Small intestine (tissue), 7 donors: ENCODE data around the gene PDE8A. TPM values are rescaled to one million over a fixed set of nuclear protein-coding genes. Genes with fewer than 3 reads are reported as not detected.

Experiments used
- DNase-seq, 2 donors: peaks; one replicate each; pipeline versions ENCODE4 v3.0.0 to v3.0.0-alpha.2; 2013
- FAIRE-seq: peaks from 2 replicates; lab custom pipeline; 2012; peaks lifted over from hg19 to GRCh38; lab: Jason Lieb, UNC
- H3K27ac ChIP-seq, 3 donors: one replicate each; pipeline ENCODE4 v1.5.1; 2013; ENCODE audit warnings: low read length in 2 of 3, mild to moderate bottlenecking in 2 of 3, control low read depth in 1 of 3, inconsistent platforms in 1 of 3, low read depth in 1 of 3, moderate library complexity in 1 of 3
- H3K27me3 ChIP-seq, 3 donors: one replicate each; pipeline ENCODE4 v1.6.1; 2013; ENCODE audit warnings: low read length in 3 of 3, inconsistent platforms in 1 of 3; ENCODE audit not compliant: control insufficient read depth in 3 of 3, insufficient read depth in 3 of 3
- H3K36me3 ChIP-seq, 3 donors: one replicate each; pipeline ENCODE4 v1.6.1; 2013; ENCODE audit warnings: low read length in 3 of 3, inconsistent platforms in 1 of 3, low read depth in 1 of 3, mild to moderate bottlenecking in 1 of 3, moderate library complexity in 1 of 3; ENCODE audit not compliant: control insufficient read depth in 3 of 3, insufficient read depth in 2 of 3
- H3K4me1 ChIP-seq, 3 donors: one replicate each; pipeline ENCODE4 v1.6.1; 2013; ENCODE audit warnings: low read length in 2 of 3, inconsistent platforms in 1 of 3, low read depth in 1 of 3, mild to moderate bottlenecking in 1 of 3, moderate library complexity in 1 of 3; ENCODE audit not compliant: control insufficient read depth in 3 of 3, insufficient read depth in 2 of 3
- H3K4me3 ChIP-seq, 3 donors: one replicate each; pipeline ENCODE4 v1.5.1; 2013; ENCODE audit warnings: low read length in 3 of 3, control low read depth in 1 of 3, inconsistent platforms in 1 of 3, low read depth in 1 of 3, mild to moderate bottlenecking in 1 of 3, moderate library complexity in 1 of 3
- H3K9me3 ChIP-seq, 2 donors: one replicate each; pipeline ENCODE4 v1.6.1; 2013; ENCODE audit warnings: low read depth in 1 of 2, low read length in 1 of 2; ENCODE audit not compliant: control insufficient read depth in 2 of 2, insufficient read depth in 1 of 2
- WGBS, 3 donors: extraction: QIAGEN DNeasy Blood & Tissue Kit; methylation state at CpG; one replicate each; pipeline ENCODE4 v1.1.7; 2013; 5-methylcytosine and 5-hydroxymethylcytosine counted together
- polyA plus RNA-seq, 4 donors: library from polyadenylated mRNA; stranded (reverse) in 3 of 4; unstranded in 1 of 4; fragments of 200-250 nt in 3 of 4; fragments of 120-200 nt in 1 of 4; gene quantifications; one replicate each; pipeline versions ENCODE4 v1.2.1 to v1.2.3, GENCODE V29; 2013
- donor health status: healthy with polysubstance abuse.
- donor health status: control.
- donor health status: control.
- donor health status: Bipolar disorder and iron deficiency.
- donor health status: healthy.

The PDE8A gene
- polyA plus RNA-seq, 4 donors = 18.4 to 62.0 (median 26.8) TPM

DNA sequence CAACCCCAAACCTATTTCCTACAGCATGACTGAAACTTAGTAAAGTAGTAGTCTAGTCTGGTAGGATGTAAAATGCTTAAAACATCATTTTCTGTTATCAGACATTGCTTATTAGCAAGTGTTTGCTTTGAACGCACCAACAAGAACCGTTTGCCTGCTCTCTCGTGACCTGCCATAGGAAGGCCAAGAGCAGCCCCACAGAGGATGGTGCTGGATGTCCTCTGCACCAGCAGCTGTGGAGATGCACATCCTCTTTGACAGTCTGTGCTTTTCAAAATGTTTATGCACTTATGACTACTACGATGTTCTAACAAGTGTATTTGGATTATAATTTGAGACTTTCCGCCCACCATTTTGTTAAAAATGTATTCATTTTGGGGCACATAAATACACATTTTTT lies 59.6 kb downstream of the PDE8A start:
- Histone ChIP-seq H3K4me3 (no peak overlapping the region), H3K27ac (no peak overlapping the region), H3K9me3 (no peaks in the 10 kb centered on the region), H3K4me1 (peaks cover 0 to 2% (median 0%) of the 10 kb centered on the region in 3 donors), H3K27me3 (no peaks in the 10 kb centered on the region), H3K36me3 (no peaks in the 10 kb centered on the region)
- DNase-seq (no peak), FAIRE-seq (no peak)
- 68 to 80% (median 72%) methylated on average over 5 of the region's 5 CpGs for WGBS, 3 donors

DNA sequence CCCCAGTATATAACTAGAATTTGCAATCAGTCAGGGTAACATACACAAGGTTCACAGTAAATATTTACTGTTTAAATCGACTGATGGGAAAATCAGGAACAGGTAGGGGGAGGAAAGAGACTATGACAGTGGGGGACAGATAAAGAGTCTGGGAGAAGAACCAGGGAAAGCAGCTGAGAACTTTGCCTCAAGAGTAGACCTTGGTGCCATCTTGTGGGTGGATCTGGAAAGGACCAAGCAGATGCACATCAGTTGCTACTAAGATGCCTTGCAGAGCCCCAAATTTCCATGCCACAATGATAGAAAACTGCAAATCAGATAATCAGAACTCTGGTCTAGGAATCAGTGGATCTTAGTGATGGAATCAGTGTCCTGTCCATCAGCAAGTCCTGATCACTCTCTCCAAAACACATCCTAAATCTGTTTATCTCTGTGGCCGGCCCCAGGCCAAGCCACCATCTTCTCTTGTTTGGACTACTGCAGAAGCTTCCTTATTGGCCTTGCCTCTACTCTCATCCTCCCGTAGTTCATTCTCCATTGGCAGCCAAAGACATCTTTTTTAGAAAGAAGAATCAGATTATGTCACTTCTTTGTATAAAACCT lies 62.7 kb downstream of the PDE8A start:
- no peak overlapping the region for H3K27ac ChIP-seq
- no peaks in the 10 kb centered on the region for H3K27me3 ChIP-seq
- H3K4me1 ChIP-seq = peaks cover 0 to 6% (median 6%) of the 10 kb centered on the region in 3 donors
- H3K36me3 ChIP-seq = no peaks in the 10 kb centered on the region
- 51 to 57% (median 52%) methylated on average over 3 of the region's 3 CpGs for WGBS, 3 donors
- no peaks in the 10 kb centered on the region for H3K9me3 ChIP-seq
- DNase-seq (peak; percentile 63 to 75), FAIRE-seq (no peak)
- H3K4me3 ChIP-seq = no peak overlapping the region

DNA sequence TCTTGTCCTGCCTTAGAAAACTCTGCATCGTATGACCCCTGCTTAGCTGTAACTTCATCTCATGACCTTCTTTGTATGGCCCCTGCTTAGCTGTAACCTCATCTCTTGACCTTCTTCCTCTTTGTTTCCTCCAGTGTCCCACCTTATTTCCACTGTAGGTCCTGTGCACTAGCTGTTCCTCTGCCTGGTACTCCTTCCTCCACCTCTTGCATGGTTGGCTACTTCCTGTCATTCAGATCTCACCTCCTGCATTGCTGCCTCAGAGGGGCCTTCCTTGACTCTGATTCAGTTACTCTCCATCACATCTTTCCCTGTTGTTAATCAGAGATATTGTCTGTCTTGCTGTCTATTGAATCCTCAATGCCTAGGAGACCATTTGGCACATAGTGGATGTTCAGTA lies 63.2 kb downstream of the PDE8A start:
- Histone ChIP-seq H3K4me3 (no peak overlapping the region), H3K36me3 (peaks cover 0 to 2% (median 0%) of the 10 kb centered on the region in 3 donors), H3K27me3 (no peaks in the 10 kb centered on the region), H3K9me3 (peaks cover 0 to 2% of the 10 kb centered on the region in 2 donors), H3K27ac (no peak overlapping the region), H3K4me1 (peaks cover 0 to 6% (median 6%) of the 10 kb centered on the region in 3 donors)
- FAIRE-seq = no peak
- DNase-seq = no peak
- 43 to 85% (median 79%) methylated on average over 1 of the region's 1 CpG for WGBS, 3 donors

DNA sequence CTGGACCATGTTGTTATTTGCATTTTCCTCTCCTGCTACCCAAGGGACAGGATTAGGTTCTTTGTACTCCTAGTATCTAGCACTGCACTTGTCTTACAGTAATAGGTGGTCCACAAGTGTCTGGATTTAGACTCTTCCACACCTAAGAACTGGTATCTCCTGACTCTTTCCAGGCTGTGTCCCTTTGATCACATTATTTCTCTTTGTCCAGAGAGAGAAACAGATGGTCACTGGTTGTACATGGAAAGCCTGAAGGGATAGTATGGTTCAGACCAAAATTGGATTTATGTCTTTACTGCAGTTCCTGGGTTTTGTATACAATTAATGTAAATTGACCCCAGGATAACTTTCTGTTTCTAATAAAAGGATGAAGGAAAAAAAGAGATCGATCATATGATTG lies 64.0 kb downstream of the PDE8A start:
- Histone ChIP-seq H3K9me3 (peaks cover 0 to 2% of the 10 kb centered on the region in 2 donors), H3K4me1 (peaks cover 0 to 6% (median 6%) of the 10 kb centered on the region in 3 donors), H3K27me3 (no peaks in the 10 kb centered on the region), H3K4me3 (no peak overlapping the region), H3K36me3 (peaks cover 0 to 2% (median 0%) of the 10 kb centered on the region in 3 donors), H3K27ac (no peak overlapping the region)
- no peak for FAIRE-seq
- 33 to 57% (median 45%) methylated on average over 1 of the region's 1 CpG for WGBS, 3 donors
- DNase-seq = no peak

DNA sequence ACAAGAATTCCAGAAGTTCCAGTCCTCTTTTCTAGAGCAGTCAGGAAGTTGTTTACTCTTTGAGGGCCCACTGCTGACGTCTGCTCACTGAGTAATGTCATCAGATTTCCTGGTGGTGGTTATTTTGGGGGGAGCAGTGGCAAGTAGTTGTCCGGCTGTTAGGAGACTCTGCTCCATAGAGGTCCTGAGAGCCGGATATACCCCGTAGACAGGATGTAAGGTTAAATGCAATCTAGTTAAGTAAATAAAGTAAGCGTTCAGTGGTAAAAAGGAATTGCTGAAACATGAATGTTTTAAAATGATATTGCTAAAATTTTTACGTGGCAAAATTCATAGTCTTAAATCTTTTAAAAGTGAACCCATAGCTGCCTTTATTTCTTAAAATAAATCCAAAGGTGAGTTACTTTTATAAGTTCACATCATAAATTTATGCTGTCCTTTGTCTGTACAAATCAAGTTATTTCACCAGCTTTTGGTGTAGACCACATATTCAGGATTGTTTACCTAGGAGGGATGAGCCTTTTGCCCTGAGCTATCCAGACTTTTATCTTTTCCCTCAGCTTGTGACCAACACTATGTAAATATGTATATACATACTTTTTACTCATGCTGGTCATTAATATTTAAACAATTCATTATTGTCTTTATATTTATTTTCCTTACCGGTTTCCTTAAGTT lies 65.8 kb downstream of the PDE8A start:
- Histone ChIP-seq H3K36me3 (peaks cover 0 to 2% (median 0%) of the 10 kb centered on the region in 3 donors), H3K4me1 (peaks cover 0 to 6% (median 6%) of the 10 kb centered on the region in 3 donors), H3K27ac (peak overlapping the region in 2 of 3 donors; percentile 27 to 52), H3K27me3 (no peaks in the 10 kb centered on the region), H3K9me3 (peaks cover 0 to 2% of the 10 kb centered on the region in 2 donors), H3K4me3 (no peak overlapping the region)
- DNase-seq (peak in 1 of 2 donors; percentile 56), FAIRE-seq (no peak)
- WGBS, 3 donors = 21 to 48% (median 45%) methylated on average over 7 of the region's 7 CpGs

DNA sequence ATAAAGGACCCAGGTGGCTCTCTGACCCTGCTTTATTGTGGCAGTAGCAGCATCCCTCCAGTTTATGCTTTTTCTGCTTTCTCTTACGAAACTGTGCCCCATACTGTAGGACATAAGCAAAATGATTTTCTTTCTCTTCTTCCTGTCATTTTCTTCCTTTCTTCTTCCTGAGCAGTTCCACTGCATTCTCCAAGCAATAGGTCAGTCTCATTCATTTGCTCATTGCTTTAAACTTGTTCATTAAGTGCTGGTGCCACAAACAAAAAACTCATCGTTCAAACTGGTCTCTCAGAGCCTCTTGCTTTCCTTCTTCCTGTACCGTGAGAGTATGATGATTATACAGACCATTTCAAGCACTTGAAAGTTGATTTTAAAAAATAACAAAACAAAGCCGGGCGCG lies 66.8 kb downstream of the PDE8A start:
- H3K27me3 ChIP-seq = no peaks in the 10 kb centered on the region
- DNase-seq (no peak), FAIRE-seq (no peak)
- H3K4me3 ChIP-seq = no peak overlapping the region
- peaks cover 0 to 6% (median 6%) of the 10 kb centered on the region in 3 donors for H3K4me1 ChIP-seq
- 64 to 67% (median 66%) methylated on average over 6 of the region's 6 CpGs for WGBS, 3 donors
- H3K27ac ChIP-seq = peak overlapping the region in 1 of 3 donors; percentile 40
- H3K36me3 ChIP-seq = peaks cover 0 to 2% (median 0%) of the 10 kb centered on the region in 3 donors
- peaks cover 0 to 2% of the 10 kb centered on the region in 2 donors for H3K9me3 ChIP-seq

DNA sequence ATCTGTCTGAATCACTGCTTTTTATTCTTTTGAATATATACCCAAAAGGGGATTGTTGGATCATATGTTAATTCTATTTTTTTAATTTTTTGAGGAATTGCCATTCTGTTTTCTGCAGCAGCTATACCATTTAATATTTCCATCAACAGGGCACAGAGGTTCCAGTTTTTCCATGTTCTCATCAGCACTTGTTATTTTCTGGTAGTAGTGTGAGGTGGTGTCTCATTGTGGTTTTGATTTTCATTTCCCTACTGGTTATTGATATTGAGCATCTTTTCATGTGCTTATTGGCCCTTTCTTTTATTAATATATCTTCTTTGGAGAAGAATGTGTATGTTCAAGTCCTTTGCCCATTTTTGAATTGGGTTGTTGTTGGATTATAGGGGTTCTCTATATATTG lies 68.1 kb downstream of the PDE8A start:
- Histone ChIP-seq H3K36me3 (peaks cover 0 to 2% (median 0%) of the 10 kb centered on the region in 3 donors), H3K27me3 (no peaks in the 10 kb centered on the region), H3K27ac (no peak overlapping the region), H3K4me1 (peaks cover 0 to 6% (median 6%) of the 10 kb centered on the region in 3 donors), H3K9me3 (peaks cover 0 to 4% of the 10 kb centered on the region in 2 donors), H3K4me3 (no peak overlapping the region)
- DNase-seq = no peak
- FAIRE-seq = no peak

DNA sequence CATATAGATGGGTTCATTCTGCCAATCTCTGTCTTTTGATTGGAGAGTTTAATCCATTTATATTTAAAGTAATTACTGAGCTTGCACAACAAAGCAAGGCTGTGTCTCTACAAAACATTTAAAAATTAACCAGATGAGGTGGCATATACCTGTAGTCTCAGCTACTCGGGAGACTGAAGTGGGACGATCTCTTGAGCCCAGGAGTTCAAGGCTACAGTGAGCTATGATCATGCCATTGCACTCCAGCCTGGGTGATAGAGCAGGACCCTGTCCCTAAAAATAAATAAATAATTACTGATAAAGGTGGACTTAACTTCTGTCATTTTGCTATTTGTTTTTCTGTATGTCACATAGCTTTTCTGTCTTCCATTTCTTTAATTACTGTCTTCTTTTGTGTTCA lies 78.1 kb downstream of the PDE8A start:
- H3K9me3 ChIP-seq = peaks cover 0 to 20% of the 10 kb centered on the region in 2 donors
- H3K36me3 ChIP-seq = peaks cover 0 to 9% (median 0%) of the 10 kb centered on the region in 3 donors
- H3K27ac ChIP-seq = no peak overlapping the region
- WGBS, 3 donors = 53 to 97% (median 68%) methylated on average over 2 of the region's 2 CpGs
- FAIRE-seq (no peak), DNase-seq (no peak)
- no peaks in the 10 kb centered on the region for H3K4me1 ChIP-seq
- H3K27me3 ChIP-seq = no peaks in the 10 kb centered on the region
- H3K4me3 ChIP-seq = no peak overlapping the region
